AG10803 (cell line): ENCODE measurements around the gene SLC29A1.

ENCODE experiments used
- DNase-seq: peaks from one replicate; pipeline ENCODE4 v3.0.0; 2010; ENCODE audit warnings: low read depth
- H3K4me3 ChIP-seq: 2 replicates; pipeline ENCODE4 v1.5.1; 2011; ENCODE audit warnings: mild to moderate bottlenecking, low read length, control low read depth
- CTCF ChIP-seq: conservative IDR thresholded peaks from 2 replicates; pipeline ENCODE4 v1.5.1; 2011; ENCODE audit warnings: mild to moderate bottlenecking, low read length, control low read depth, inconsistent platforms

Gene SLC29A1

GRCh38 chr6:44249082-44249748, 25.8 kb downstream of the SLC29A1 start:
- peak overlapping the region; percentile 100 for H3K4me3 ChIP-seq
- TF ChIP-seq CTCF = no peak
- no peak for DNase-seq

- TF ChIP-seq CTCF = no peak
- no peak overlapping the region for H3K4me3 ChIP-seq
- no peak for DNase-seq
These were observed 26.8 kb downstream of the SLC29A1 start for GRCh38 chr6:44250067-44250717.

- no peak overlapping the region for H3K4me3 ChIP-seq
These were observed 27.3 kb downstream of the SLC29A1 start for GRCh38 chr6:44250718-44251123.

GRCh38 chr6:44251576-44252524, 28.5 kb downstream of the SLC29A1 start:
- H3K4me3 ChIP-seq = no peak overlapping the region
- TF ChIP-seq CTCF = no peak
- DNase-seq = no peak

More at GRCh38 chr6:44250718-44251123, 27.3 kb downstream of the SLC29A1 start:
- TF ChIP-seq CTCF = no peak
- DNase-seq = no peak

- no peak overlapping the region for H3K4me3 ChIP-seq
- DNase-seq = no peak
- TF ChIP-seq CTCF = peak; percentile 56
These were observed 30.1 kb downstream of the SLC29A1 start for GRCh38 chr6:44253307-44254101.

GRCh38 chr6:44254191-44255104, 31.1 kb downstream of the SLC29A1 start:
- no peak for DNase-seq
- H3K4me3 ChIP-seq = no peak overlapping the region
- TF ChIP-seq CTCF = no peak
